Upper lobe of left lung (tissue), 4 donors: ENCODE results near the gene TMPRSS3.

Experiments used
- CTCF ChIP-seq, 6 experiments: fragments of 450-650 bp in 4 of 6; fragments of 200-600 bp in 2 of 6; sonication (generic) in 2 of 6; IDR thresholded peaks; one replicate each; pipeline ENCODE4 v1.5.1; 2016 to 2019; ENCODE audit warnings: antibody characterized with exemption in 6 of 6
- EP300 ChIP-seq, 4 donors: sonication (generic); formaldehyde crosslinking; IDR thresholded peaks; one replicate each; pipeline ENCODE4 v1.5.1; 2017; ENCODE audit warnings: antibody characterized with exemption in 4 of 4, control low read depth in 2 of 4
- POLR2A ChIP-seq, 4 donors: fragments of 450-650 bp; IDR thresholded peaks; one replicate each; pipeline ENCODE4 v1.5.1; 2016 to 2017; ENCODE audit warnings: antibody characterized with exemption in 4 of 4, mild to moderate bottlenecking in 2 of 4
- POLR2AphosphoS5 ChIP-seq, 2 donors: sonication (generic); formaldehyde crosslinking; IDR thresholded peaks; one replicate each; pipeline ENCODE4 v1.5.1; 2017; ENCODE audit warnings: antibody characterized with exemption in 2 of 2

GRCh38 chr21:42426424-42426823 is 30.6 kb upstream of the TMPRSS3 start:
- TF ChIP-seq CTCF (IDR thresholded peaks at IDR 0.05): no peak
- no peak for TF ChIP-seq POLR2A (IDR thresholded peaks at IDR 0.05)
- TF ChIP-seq POLR2AphosphoS5 (IDR thresholded peaks at IDR 0.05): no peak
- TF ChIP-seq EP300 (IDR thresholded peaks at IDR 0.05): no peak
